HuH-7.5 (cell line): ENCODE results near the gene RBMS3.
A peak's percentile ranks its signal among the peaks of the same experiment; 100 is the strongest.
"Not testable (repeated sequence)": the region's sequence is repeated elsewhere in the genome, so short reads cannot be mapped to it uniquely, and the experiment has no call there.

Experiments used
- DNase-seq: peaks from one replicate; pipeline ENCODE4 v3.0.0; 2011; ENCODE audit warnings: low spot score

RBMS3 gene

GRCh38 chr3:29280404-29281093 is at the start of gene RBMS3:
Gene RBMS3 (plus strand): TSS chr3:29281071.
- DNase-seq: peak; percentile 15

GRCh38 chr3:29233126-29233525 is 47.7 kb upstream of the RBMS3 start:
- not testable (repeated sequence) for DNase-seq

GRCh38 chr3:29236146-29236840 is 44.6 kb upstream of the RBMS3 start:
- DNase-seq: no peak

- no peak for DNase-seq
Observed at GRCh38 chr3:29239376-29239775, 41.5 kb upstream of the RBMS3 start.

- DNase-seq: no peak
Observed at GRCh38 chr3:29240248-29240647, 40.6 kb upstream of the RBMS3 start.

- DNase-seq: no peak
Observed at GRCh38 chr3:29240887-29241286, 40.0 kb upstream of the RBMS3 start.

GRCh38 chr3:29241855-29242254 is 39.0 kb upstream of the RBMS3 start:
- no peak for DNase-seq

GRCh38 chr3:29242296-29242695 is 38.6 kb upstream of the RBMS3 start:
- no peak for DNase-seq

- DNase-seq: no peak
Observed at GRCh38 chr3:29245441-29245840, 35.4 kb upstream of the RBMS3 start.

- no peak for DNase-seq
Observed at GRCh38 chr3:29247088-29247745, 33.7 kb upstream of the RBMS3 start.

- DNase-seq: no peak
Observed at GRCh38 chr3:29249829-29250345, 31.0 kb upstream of the RBMS3 start.

GRCh38 chr3:29255854-29256696 is 24.8 kb upstream of the RBMS3 start:
- DNase-seq: no peak

GRCh38 chr3:29258161-29258560 is 22.7 kb upstream of the RBMS3 start:
- DNase-seq: no peak

GRCh38 chr3:29261119-29261518 is 19.8 kb upstream of the RBMS3 start:
- no peak for DNase-seq

- no peak for DNase-seq
Observed at GRCh38 chr3:29263476-29263875, 17.4 kb upstream of the RBMS3 start.

GRCh38 chr3:29265509-29266072 is 15.3 kb upstream of the RBMS3 start:
- DNase-seq: no peak

- DNase-seq: no peak
Observed at GRCh38 chr3:29267226-29267625, 13.6 kb upstream of the RBMS3 start.

GRCh38 chr3:29268651-29269050 is 12.2 kb upstream of the RBMS3 start:
- DNase-seq: no peak

- DNase-seq: no peak
Observed at GRCh38 chr3:29270752-29271151, 10.1 kb upstream of the RBMS3 start.

- no peak for DNase-seq
Observed at GRCh38 chr3:29271475-29271874, 9.4 kb upstream of the RBMS3 start.

- no peak for DNase-seq
Observed at GRCh38 chr3:29274667-29275066, 6.2 kb upstream of the RBMS3 start.

- DNase-seq: no peak
Observed at GRCh38 chr3:29275309-29275708, 5.6 kb upstream of the RBMS3 start.
